Right ventricle myocardium superior (tissue), 1 donor: ENCODE measurements around the gene APOL1. TPM values are rescaled to one million over a fixed set of nuclear protein-coding genes. Genes with fewer than 3 reads are reported as not detected.

Experiments used
- microRNA-seq: library from miRNA; unstranded; fragments of <30 nt; microRNA quantifications from one replicate; pipeline ENCODE4 v1.2.0, GENCODE V29; 2020
- total RNA-seq: library from RNA; stranded (reverse); fragmentation: NEBNext Ultra II Directional; extraction: Animal tissue kit (Norgen Biotek cat#: 25700); gene quantifications from one replicate; pipeline ENCODE4 v1.2.1, GENCODE V29; 2021
- donor health status: DM: no; HTN: yes; CAD: no; lungs with severe emphysema.

APOL1 gene
- total RNA-seq, 1 donor from 2014 or later: 16.8 TPM

Small RNA genes lying within 50 kb of the gene (microRNA-seq; reads per million reads assigned to microRNA genes)
- gene MIR6819: not detected

Other genes with a start within 250 kb of the APOL1 start
- gene RBFOX2, start 224.3 kb upstream of the APOL1 start, total RNA-seq: 74.4 TPM
- 25.5 TPM for gene APOL3, start 92.4 kb upstream of the APOL1 start, total RNA-seq
- gene APOL4, start 51.3 kb upstream of the APOL1 start, total RNA-seq: 5.0 TPM
- gene APOL2, start 13.6 kb upstream of the APOL1 start, total RNA-seq: 58.6 TPM
- 138 TPM for gene MYH9, start 134.8 kb downstream of the APOL1 start, total RNA-seq
- 123 TPM for gene TXN2, start 228.5 kb downstream of the APOL1 start, total RNA-seq